ENCODE data around the gene AVL9. TPM values are rescaled to one million over a fixed set of nuclear protein-coding genes. Genes with fewer than 3 reads are reported as not detected.

The AVL9 gene
- total and polyA plus RNA-seq, 2 of the 4 experiments (the other 2 are of a cell fraction): 13.1 to 21.7 TPM

- CTCF ChIA-PET: no interaction called here
- no peak overlapping the region for H2BK20ac ChIP-seq (ENCODE audit: low read depth, low read length)
- no peak overlapping the region for H4K8ac ChIP-seq (ENCODE audit: low read depth in 2 of 2, low read length in 2 of 2)
- no peak overlapping the region for H4K5ac ChIP-seq (ENCODE audit: low read depth, low read length)
- H3K4me3 ChIP-seq (ENCODE audit: insufficient read depth, low read depth, low read length): no peak overlapping the region
- no peak overlapping the region for H2BK120ac ChIP-seq (ENCODE audit: low read depth, low read length)
- POLR2A ChIA-PET (ENCODE audit: unreplicated experiment): no interaction called here
- dilution Hi-C loops (cut with HindIII; ENCODE audit: low sequenced_read_pairs, unreplicated experiment) (no loop called here), in situ Hi-C loops (cut with MboI; ENCODE audit: low sequenced_read_pairs) (no loop called here), intact Hi-C loops (cut with micrococcal nuclease) (no loop called here)
- no peak overlapping the region for H4K91ac ChIP-seq (ENCODE audit: insufficient read depth, low read depth, low read length)
- H4K20me1 ChIP-seq (ENCODE audit: insufficient read depth, low read length): peaks cover 17% of the 10 kb centered on the region; the same call in 1 of the 2 replicates
- no peak overlapping the region for H3K23ac ChIP-seq (ENCODE audit: low read depth, low read length)
- no peak overlapping the region for H2AK9ac ChIP-seq (replicated peaks; ENCODE audit: low read depth, low read length, poor library complexity)
- no peaks in the 10 kb centered on the region for H3K9me1 ChIP-seq (ENCODE audit: insufficient read depth, low read length)
- H3K4me2 ChIP-seq (ENCODE audit: low read depth, low read length): no peak overlapping the region
- TF ChIP-seq BHLHE40 (IDR thresholded peaks at IDR 0.05; ENCODE audit: low read depth, low read length): no peak
- TF ChIP-seq CTCF (conservative IDR thresholded peaks at IDR 0.05; ENCODE audit: low read depth, low read length): no peak
- TF ChIP-seq MAFK (IDR thresholded peaks at IDR 0.05; ENCODE audit: low read depth, low read length): no peak
- TF ChIP-seq CHD1 (IDR thresholded peaks at IDR 0.05; ENCODE audit: low read depth, low read length): no peak
- no peak for TF ChIP-seq ELK1 (IDR thresholded peaks at IDR 0.05; ENCODE audit: borderline replicate concordance, low read depth, low read length)
- H3K27me3 ChIP-seq (ENCODE audit: control insufficient read depth, insufficient read depth, low read length): no peaks in the 10 kb centered on the region
- H3K4ac ChIP-seq (ENCODE audit: low read depth, low read length): no peak overlapping the region
- no peak for ATAC-seq (ENCODE audit: low read depth)
- H3K56ac ChIP-seq (ENCODE audit: extremely low read depth, insufficient read depth, low read length): no peak overlapping the region
- H3K4me1 ChIP-seq (ENCODE audit: control insufficient read depth, insufficient read depth, low read length): no peaks in the 10 kb centered on the region
- no peak overlapping the region for H3K9ac ChIP-seq (ENCODE audit: low read depth, low read length)
- H3K36me3 ChIP-seq (ENCODE audit: control insufficient read depth, insufficient read depth, low read length): peaks cover 4% of the 10 kb centered on the region; the same call in 1 of the 2 replicates
- H2AFZ ChIP-seq (replicated peaks; ENCODE audit: low read length, poor library complexity): no peak overlapping the region
- no TSS peak for BruUV-seq (replicated peaks)
- no peak for DNase-seq
- no peak overlapping the region for H3K27ac ChIP-seq (ENCODE audit: insufficient read depth, low read length)
- no peak overlapping the region for H2AK5ac ChIP-seq (ENCODE audit: low read depth, low read length)
- peaks cover 7% of the 10 kb centered on the region for H3K9me3 ChIP-seq (ENCODE audit: control insufficient read depth, insufficient read depth, low read length)
- peaks cover 48 to 65% of the 10 kb centered on the region in 2 experiments for H3K79me1 ChIP-seq (ENCODE audit: low read depth in 1 of 2, low read length in 2 of 2)
- no peak overlapping the region for H2BK15ac ChIP-seq (ENCODE audit: low read depth, low read length)
- H3K18ac ChIP-seq (ENCODE audit: low read depth, low read length): no peak overlapping the region
- no peak overlapping the region for H2BK5ac ChIP-seq (ENCODE audit: low read depth, low read length, poor library complexity, severe bottlenecking)
- no peak overlapping the region for H3K14ac ChIP-seq (replicated peaks; ENCODE audit: low read depth, low read length)
Observed at GRCh38 chr7:32524631-32525030, 29.3 kb downstream of the AVL9 start.

Measured in IMR-90 (cell line).